WTC11 (cell line): ENCODE measurements around the gene GNAS. TPM values are rescaled to one million over a fixed set of nuclear protein-coding genes. Genes with fewer than 3 reads are reported as not detected.

Experiments
- ATAC-seq: fragments of 200-7000 bp; cut with Tn5 transposase; 2 replicates; pipeline ENCODE4 v1.10.0; 2021; ENCODE audit warnings: mild to moderate bottlenecking, moderate library complexity
- CTCF ChIA-PET: fragments of 300-600 bp; sonication (Branson Sonifier 250); formaldehyde crosslinking; loops from one replicate; lab custom pipeline; 2021; ENCODE audit warnings: antibody characterized with exemption; lab: Charles Lee
- POLR2A ChIA-PET: fragments of 350-600 bp; sonication (Branson Sonifier 250); formaldehyde crosslinking; loops from one replicate; lab custom pipeline; 2021; ENCODE audit warnings: antibody characterized with exemption; lab: Charles Lee
- DNase-seq: peaks from one replicate; pipeline ENCODE4 v3.0.0; 2021; ENCODE audit warnings: low spot score
- H3K27ac Mint-ChIP-seq: 2 replicates; pipeline ENCODE4 v1.8.0; 2021; ENCODE audit warnings: mixed read lengths
- H3K27me3 Mint-ChIP-seq: 2 replicates; pipeline ENCODE4 v1.8.0; 2021; ENCODE audit warnings: low read depth, mild to moderate bottlenecking, moderate library complexity, mixed read lengths
- H3K36me3 Mint-ChIP-seq: 2 replicates; pipeline ENCODE4 v1.8.0; 2021; ENCODE audit warnings: mixed read lengths
- H3K4me1 Mint-ChIP-seq: 2 replicates; pipeline ENCODE4 v1.8.0; 2022; ENCODE audit warnings: mixed read lengths
- H3K4me3 Mint-ChIP-seq: 2 replicates; pipeline ENCODE4 v1.8.0; 2021; ENCODE audit warnings: mild to moderate bottlenecking, moderate library complexity, mixed read lengths
- H3K9me3 Mint-ChIP-seq: 2 replicates; pipeline ENCODE4 v1.8.0; 2021; ENCODE audit warnings: mixed read lengths
- ATF1 ChIP-seq: sonication (generic); formaldehyde crosslinking; IDR thresholded peaks from 2 replicates; pipeline ENCODE4 v1.8.1; 2023; ENCODE audit warnings: mild to moderate bottlenecking, moderate library complexity, missing genetic modification reagents
- ELF4 ChIP-seq: sonication (generic); formaldehyde crosslinking; IDR thresholded peaks from 2 replicates; pipeline ENCODE4 v1.8.1; 2022; ENCODE audit warnings: low read depth, mild to moderate bottlenecking, moderate library complexity, missing genetic modification reagents
- ETV6 ChIP-seq: sonication (generic); formaldehyde crosslinking; IDR thresholded peaks from 2 replicates; pipeline ENCODE4 v1.8.1; 2022; ENCODE audit warnings: mild to moderate bottlenecking, missing genetic modification reagents
- FOXK1 ChIP-seq: sonication (generic); formaldehyde crosslinking; IDR thresholded peaks from 2 replicates; pipeline ENCODE4 v1.8.0; 2022; ENCODE audit warnings: mild to moderate bottlenecking, moderate library complexity, missing genetic modification reagents
- HMGA2 ChIP-seq: fragments of 250-450 bp; sonication (Bioruptor Pico); IDR thresholded peaks from 2 replicates; pipeline ENCODE4 v1.4.0; 2021; ENCODE audit warnings: mild to moderate bottlenecking, moderate library complexity
- HMGXB4 ChIP-seq: sonication (generic); formaldehyde crosslinking; IDR thresholded peaks from 2 replicates; pipeline ENCODE4 v1.8.1; 2023; ENCODE audit warnings: mild to moderate bottlenecking, moderate library complexity, missing genetic modification reagents
- IRF2 ChIP-seq: sonication (generic); formaldehyde crosslinking; IDR thresholded peaks from 2 replicates; pipeline ENCODE4 v1.8.0; 2022; ENCODE audit warnings: low read depth, missing genetic modification reagents, borderline replicate concordance
- JAZF1 ChIP-seq: fragments of 250-450 bp; sonication (Bioruptor Pico); IDR thresholded peaks from 2 replicates; pipeline ENCODE4 v1.9.0; 2021; ENCODE audit warnings: moderate library complexity, mild to moderate bottlenecking, inconsistent platforms
- JUN ChIP-seq: sonication (generic); formaldehyde crosslinking; IDR thresholded peaks from 2 replicates; pipeline ENCODE4 v1.8.0; 2023; ENCODE audit warnings: mild to moderate bottlenecking, missing genetic modification reagents
- NFE2L1 ChIP-seq: sonication (generic); formaldehyde crosslinking; IDR thresholded peaks from 2 replicates; pipeline ENCODE4 v1.8.1; 2023; ENCODE audit warnings: missing genetic modification reagents
- NR2C2 ChIP-seq: sonication (generic); formaldehyde crosslinking; IDR thresholded peaks from 2 replicates; pipeline ENCODE4 v1.8.0; 2022; ENCODE audit warnings: mild to moderate bottlenecking, missing genetic modification reagents
- PRRX2 ChIP-seq: fragments of 250-450 bp; sonication (Bioruptor Pico); IDR thresholded peaks from 2 replicates; pipeline ENCODE4 v1.8.0; 2021; ENCODE audit warnings: mild to moderate bottlenecking
- RORB ChIP-seq: fragments of 250-450 bp; sonication (Bioruptor Pico); IDR thresholded peaks from 2 replicates; pipeline ENCODE4 v1.9.0; 2021; ENCODE audit warnings: mild to moderate bottlenecking
- SMAD4 ChIP-seq: sonication (generic); formaldehyde crosslinking; IDR thresholded peaks from 2 replicates; pipeline ENCODE4 v1.8.0; 2022; ENCODE audit warnings: mild to moderate bottlenecking, missing genetic modification reagents
- SP1 ChIP-seq: sonication (generic); formaldehyde crosslinking; conservative IDR thresholded peaks from 2 replicates; pipeline ENCODE4 v1.8.1; 2022; ENCODE audit warnings: missing genetic modification reagents
- ZNF281 ChIP-seq: sonication (generic); formaldehyde crosslinking; IDR thresholded peaks from 2 replicates; pipeline ENCODE4 v1.8.0; 2023; ENCODE audit warnings: mild to moderate bottlenecking, missing genetic modification reagents
- ZNF416 ChIP-seq: fragments of 250-450 bp; sonication (Bioruptor Pico); IDR thresholded peaks from 2 replicates; pipeline ENCODE4 v1.9.0; 2021; ENCODE audit warnings: mild to moderate bottlenecking, inconsistent platforms
- total RNA-seq: library from RNA; stranded (reverse); gene quantifications from 3 replicates; pipeline ENCODE4 v1.2.3, GENCODE V29; 2021
- TF ChIP-seq, protein P1 (sequence below): sonication (generic); formaldehyde crosslinking; IDR thresholded peaks from 2 replicates; pipeline ENCODE4 v1.8.0; 2023; ENCODE audit warnings: missing genetic modification reagents
- TF ChIP-seq, protein P2 (sequence below): sonication (generic); formaldehyde crosslinking; IDR thresholded peaks from 2 replicates; pipeline ENCODE4 v1.8.1; 2023; ENCODE audit warnings: mild to moderate bottlenecking, missing genetic modification reagents, borderline replicate concordance
- TF ChIP-seq, protein P3 (sequence below): sonication (generic); formaldehyde crosslinking; IDR thresholded peaks from 2 replicates; pipeline ENCODE4 v1.8.1; 2022; ENCODE audit warnings: low read depth, mild to moderate bottlenecking, moderate library complexity, missing genetic modification reagents, borderline replicate concordance

Gene GNAS
- total RNA-seq, 1 experiment from 2014 or later = 868 TPM

DNA sequence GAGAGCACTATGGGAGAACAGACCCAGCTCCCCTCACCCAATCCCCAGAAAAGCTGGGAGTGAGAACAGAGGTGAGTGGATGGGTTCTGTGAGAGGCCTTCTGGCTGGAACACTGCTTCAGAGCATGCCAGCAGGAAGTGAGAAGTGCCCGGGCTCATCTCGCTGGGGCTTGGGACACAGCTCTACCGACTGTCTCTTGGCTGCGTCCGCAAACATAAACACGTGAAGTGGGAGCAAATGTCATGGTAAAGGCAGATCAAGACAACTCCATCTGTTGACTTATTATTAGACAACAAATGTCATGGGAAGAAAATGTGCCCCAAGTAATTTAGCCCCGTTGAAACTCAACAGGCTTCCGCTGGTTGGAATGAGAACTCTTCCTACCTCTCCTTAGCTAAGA, 27.7 kb upstream of the GNAS start:
- ChIA-PET CTCF (interaction anchor here (1.3 to 1.8 kb wide), 2 partner anchors 14 to 15 kb away, joined by 3 to 6 read pairs; no protein-coding TSS in a partner anchor), POLR2A (no interaction called here)
- no peak overlapping the region; the same call in 1 of the 2 replicates for H3K27ac Mint-ChIP-seq
- peaks cover 42% of the 10 kb centered on the region for H3K36me3 Mint-ChIP-seq
- H3K4me3 Mint-ChIP-seq = no peak overlapping the region
- H3K27me3 Mint-ChIP-seq = no peaks in the 10 kb centered on the region
- H3K4me1 Mint-ChIP-seq = no peaks in the 10 kb centered on the region
- DNase-seq (no peak), ATAC-seq (no peak)
- peaks cover 19% of the 10 kb centered on the region for H3K9me3 Mint-ChIP-seq
- no peak for TF ChIP-seq ZNF416 (CRISPR knock-in tag)
- no peak for TF ChIP-seq JUN (CRISPR knock-in tag)
- no peak for TF ChIP-seq ETV6 (CRISPR knock-in tag)
- no peak for TF ChIP-seq SMAD4 (CRISPR knock-in tag)
- no peak for TF ChIP-seq NFE2L1 (CRISPR knock-in tag)
- no peak for TF ChIP-seq HMGA2 (CRISPR knock-in tag)
- TF ChIP-seq ZNF281 (CRISPR knock-in tag) = no peak
- no peak for TF ChIP-seq ATF1 (CRISPR knock-in tag)
- TF ChIP-seq FOXK1 (CRISPR knock-in tag) = no peak
- TF ChIP-seq IRF2 (CRISPR knock-in tag) = no peak
- no peak for TF ChIP-seq PRRX2 (CRISPR knock-in tag)
- TF ChIP-seq RORB (CRISPR knock-in tag) = no peak
- TF ChIP-seq SP1 (CRISPR knock-in tag) = no peak
- no peak for TF ChIP-seq JAZF1 (CRISPR knock-in tag)
- no peak for TF ChIP-seq NR2C2
- TF ChIP-seq, protein P1, sequence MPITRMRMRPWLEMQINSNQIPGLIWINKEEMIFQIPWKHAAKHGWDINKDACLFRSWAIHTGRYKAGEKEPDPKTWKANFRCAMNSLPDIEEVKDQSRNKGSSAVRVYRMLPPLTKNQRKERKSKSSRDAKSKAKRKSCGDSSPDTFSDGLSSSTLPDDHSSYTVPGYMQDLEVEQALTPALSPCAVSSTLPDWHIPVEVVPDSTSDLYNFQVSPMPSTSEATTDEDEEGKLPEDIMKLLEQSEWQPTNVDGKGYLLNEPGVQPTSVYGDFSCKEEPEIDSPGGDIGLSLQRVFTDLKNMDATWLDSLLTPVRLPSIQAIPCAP (CRISPR knock-in tag) = no peak
- TF ChIP-seq ELF4 = no peak
- TF ChIP-seq, protein P2, sequence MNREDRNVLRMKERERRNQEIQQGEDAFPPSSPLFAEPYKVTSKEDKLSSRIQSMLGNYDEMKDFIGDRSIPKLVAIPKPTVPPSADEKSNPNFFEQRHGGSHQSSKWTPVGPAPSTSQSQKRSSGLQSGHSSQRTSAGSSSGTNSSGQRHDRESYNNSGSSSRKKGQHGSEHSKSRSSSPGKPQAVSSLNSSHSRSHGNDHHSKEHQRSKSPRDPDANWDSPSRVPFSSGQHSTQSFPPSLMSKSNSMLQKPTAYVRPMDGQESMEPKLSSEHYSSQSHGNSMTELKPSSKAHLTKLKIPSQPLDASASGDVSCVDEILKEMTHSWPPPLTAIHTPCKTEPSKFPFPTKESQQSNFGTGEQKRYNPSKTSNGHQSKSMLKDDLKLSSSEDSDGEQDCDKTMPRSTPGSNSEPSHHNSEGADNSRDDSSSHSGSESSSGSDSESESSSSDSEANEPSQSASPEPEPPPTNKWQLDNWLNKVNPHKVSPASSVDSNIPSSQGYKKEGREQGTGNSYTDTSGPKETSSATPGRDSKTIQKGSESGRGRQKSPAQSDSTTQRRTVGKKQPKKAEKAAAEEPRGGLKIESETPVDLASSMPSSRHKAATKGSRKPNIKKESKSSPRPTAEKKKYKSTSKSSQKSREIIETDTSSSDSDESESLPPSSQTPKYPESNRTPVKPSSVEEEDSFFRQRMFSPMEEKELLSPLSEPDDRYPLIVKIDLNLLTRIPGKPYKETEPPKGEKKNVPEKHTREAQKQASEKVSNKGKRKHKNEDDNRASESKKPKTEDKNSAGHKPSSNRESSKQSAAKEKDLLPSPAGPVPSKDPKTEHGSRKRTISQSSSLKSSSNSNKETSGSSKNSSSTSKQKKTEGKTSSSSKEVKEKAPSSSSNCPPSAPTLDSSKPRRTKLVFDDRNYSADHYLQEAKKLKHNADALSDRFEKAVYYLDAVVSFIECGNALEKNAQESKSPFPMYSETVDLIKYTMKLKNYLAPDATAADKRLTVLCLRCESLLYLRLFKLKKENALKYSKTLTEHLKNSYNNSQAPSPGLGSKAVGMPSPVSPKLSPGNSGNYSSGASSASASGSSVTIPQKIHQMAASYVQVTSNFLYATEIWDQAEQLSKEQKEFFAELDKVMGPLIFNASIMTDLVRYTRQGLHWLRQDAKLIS (CRISPR knock-in tag) = no peak
- TF ChIP-seq, protein P3, sequence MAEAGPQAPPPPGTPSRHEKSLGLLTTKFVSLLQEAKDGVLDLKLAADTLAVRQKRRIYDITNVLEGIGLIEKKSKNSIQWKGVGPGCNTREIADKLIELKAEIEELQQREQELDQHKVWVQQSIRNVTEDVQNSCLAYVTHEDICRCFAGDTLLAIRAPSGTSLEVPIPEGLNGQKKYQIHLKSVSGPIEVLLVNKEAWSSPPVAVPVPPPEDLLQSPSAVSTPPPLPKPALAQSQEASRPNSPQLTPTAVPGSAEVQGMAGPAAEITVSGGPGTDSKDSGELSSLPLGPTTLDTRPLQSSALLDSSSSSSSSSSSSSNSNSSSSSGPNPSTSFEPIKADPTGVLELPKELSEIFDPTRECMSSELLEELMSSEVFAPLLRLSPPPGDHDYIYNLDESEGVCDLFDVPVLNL (CRISPR knock-in tag) = no peak
- TF ChIP-seq HMGXB4 (CRISPR knock-in tag) = no peak
